Measurements from ENCODE around the gene ZNF469.
"Not testable (repeated sequence)": the region's sequence is repeated elsewhere in the genome, so short reads cannot be mapped to it uniquely, and the experiment has no call there.

ZNF469 gene

GRCh38 chr16:88348377-88349152 lies 34.2 kb upstream of the ZNF469 start:
- DNase-seq = no peak

GRCh38 chr16:88349153-88349902 lies 33.4 kb upstream of the ZNF469 start:
- DNase-seq = no peak

- no peak for DNase-seq
Observed at GRCh38 chr16:88349903-88350900, 32.6 kb upstream of the ZNF469 start.

GRCh38 chr16:88350922-88351321 lies 31.8 kb upstream of the ZNF469 start:
- DNase-seq = no peak

- no peak for DNase-seq
Observed at GRCh38 chr16:88351491-88352101, 31.2 kb upstream of the ZNF469 start.

- DNase-seq = no peak
Observed at GRCh38 chr16:88352261-88353200, 30.2 kb upstream of the ZNF469 start.

- no peak for DNase-seq
Observed at GRCh38 chr16:88353232-88353631, 29.5 kb upstream of the ZNF469 start.

GRCh38 chr16:88353691-88354090 lies 29.1 kb upstream of the ZNF469 start:
- no peak for DNase-seq

GRCh38 chr16:88354229-88355092 lies 28.3 kb upstream of the ZNF469 start:
- DNase-seq = no peak

GRCh38 chr16:88355093-88355388 lies 27.7 kb upstream of the ZNF469 start:
- DNase-seq = no peak

- no peak for DNase-seq
Observed at GRCh38 chr16:88355389-88356123, 27.2 kb upstream of the ZNF469 start.

GRCh38 chr16:88356124-88356726 lies 26.5 kb upstream of the ZNF469 start:
- DNase-seq = no peak

- DNase-seq = no peak
Observed at GRCh38 chr16:88356727-88357199, 26.0 kb upstream of the ZNF469 start.

GRCh38 chr16:88357317-88358022 lies 25.3 kb upstream of the ZNF469 start:
- no peak for DNase-seq

GRCh38 chr16:88358023-88358420 lies 24.7 kb upstream of the ZNF469 start:
- DNase-seq = no peak

GRCh38 chr16:88359008-88359407 lies 23.8 kb upstream of the ZNF469 start:
- no peak for DNase-seq

- DNase-seq = not testable (repeated sequence)
Observed at GRCh38 chr16:88360401-88360800, 22.4 kb upstream of the ZNF469 start.

GRCh38 chr16:88360999-88361398 lies 21.8 kb upstream of the ZNF469 start:
- no peak for DNase-seq

- no peak for DNase-seq
Observed at GRCh38 chr16:88361775-88362174, 21.0 kb upstream of the ZNF469 start.

Data from DMS53 (cell line).